Measurements from ENCODE around the gene KAT2A. TPM values are rescaled to one million over a fixed set of nuclear protein-coding genes. Genes with fewer than 3 reads are reported as not detected.

Gene KAT2A
- total RNA-seq, 4 donors from 2014 or later, result 13.8 to 31.1 (median 21.8) TPM

DNA sequence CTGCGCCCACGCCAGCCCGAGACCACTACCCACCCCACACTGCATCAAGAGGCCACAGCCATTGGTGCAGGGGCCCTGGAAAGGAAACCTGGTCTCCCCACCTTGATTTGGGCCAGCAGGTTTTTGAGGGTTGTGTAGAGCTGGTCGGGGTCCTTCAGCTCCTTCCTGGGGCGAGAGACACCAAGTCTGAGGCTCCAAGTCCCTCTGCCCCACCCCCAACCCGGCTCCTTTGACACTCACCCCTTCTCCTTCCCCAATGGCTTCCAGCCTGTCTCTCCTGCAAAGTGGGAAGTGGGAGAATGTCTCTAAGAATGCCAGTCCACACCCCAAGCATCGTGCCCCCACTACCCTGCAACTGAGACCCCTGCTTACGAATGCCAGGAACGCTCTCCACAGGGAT is 7.0 kb downstream of the KAT2A start:
- H3K4me1 ChIP-seq, result peaks cover 19 to 46% (median 34%) of the 10 kb centered on the region in 4 donors
- H3K9me3 ChIP-seq, result no peaks in the 10 kb centered on the region
- intact Hi-C loops (cut with DNase I), result no loop called here
- 92% methylated on average over 6 of the region's 9 CpGs for WGBS
- DNase-seq (ENCODE audit: extremely low spot score), result no peak
- H3K4me3 ChIP-seq, result no peak overlapping the region
- no peak for TF ChIP-seq POLR2AphosphoS5 (IDR thresholded peaks at IDR 0.05)
- no peak for TF ChIP-seq EP300 (IDR thresholded peaks at IDR 0.05)
- no peak for TF ChIP-seq POLR2A (IDR thresholded peaks at IDR 0.05; ENCODE audit: low read depth)
- TF ChIP-seq CTCF (IDR thresholded peaks at IDR 0.05), result no peak
- H3K27me3 ChIP-seq, result no peaks in the 10 kb centered on the region
- H3K36me3 ChIP-seq, result peaks cover 0 to 62% (median 43%) of the 10 kb centered on the region in 4 donors
- peak overlapping the region in 1 of 4 donors; percentile 87 for H3K27ac ChIP-seq (replicated peaks in 1 of 4)

GRCh38 chr17:42113293-42114069 is 7.7 kb downstream of the KAT2A start:
- peaks cover 19 to 46% (median 31%) of the 10 kb centered on the region in 4 donors for H3K4me1 ChIP-seq
- peak overlapping the region in 2 of 4 donors; percentile 60 to 67 for H3K4me3 ChIP-seq
- 91% methylated on average over 24 of the region's 28 CpGs for WGBS
- H3K27me3 ChIP-seq, result no peaks in the 10 kb centered on the region
- DNase-seq (ENCODE audit: extremely low spot score), result no peak
- H3K9me3 ChIP-seq, result no peaks in the 10 kb centered on the region
- intact Hi-C loops (cut with DNase I), result no loop called here
- H3K36me3 ChIP-seq, result peaks cover 0 to 62% (median 46%) of the 10 kb centered on the region in 4 donors
- peak overlapping the region; percentile 87 to 94 (median 90) for H3K27ac ChIP-seq (replicated peaks in 1 of 4)
- TF ChIP-seq EP300 (IDR thresholded peaks at IDR 0.05) (no peak), POLR2AphosphoS5 (IDR thresholded peaks at IDR 0.05) (no peak), POLR2A (IDR thresholded peaks at IDR 0.05; ENCODE audit: low read depth) (no peak), CTCF (IDR thresholded peaks at IDR 0.05) (no peak)

DNA sequence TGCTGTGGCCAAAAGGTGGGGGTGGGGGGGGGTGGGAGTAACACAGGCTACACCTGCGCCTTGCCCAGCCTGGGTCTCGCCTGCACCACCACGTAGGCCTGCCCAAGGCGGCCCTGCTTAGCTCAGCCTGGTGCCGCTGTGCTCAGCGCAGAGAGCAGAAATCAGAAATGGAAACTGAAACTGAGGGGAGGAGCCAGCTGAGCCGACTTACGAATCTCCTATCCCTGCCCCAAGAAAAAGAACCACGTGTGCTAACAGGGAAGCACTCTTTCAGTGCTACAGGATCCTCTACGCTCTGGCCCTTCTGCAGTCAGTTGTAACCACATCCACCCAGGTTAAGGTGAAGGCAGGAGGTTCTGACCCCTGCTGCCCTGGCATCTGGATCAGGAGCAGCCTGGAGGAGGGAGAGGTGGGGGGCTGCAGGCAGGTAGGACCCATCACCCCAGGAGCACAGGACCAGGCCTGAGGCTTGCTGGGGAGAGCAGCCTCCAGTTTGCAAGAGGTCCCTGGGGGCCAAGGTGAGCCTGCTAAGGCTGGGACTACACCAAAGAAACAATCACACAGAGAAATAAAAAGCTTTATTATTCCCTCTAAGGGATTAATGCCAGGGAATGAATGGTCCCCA is 8.5 kb downstream of the KAT2A start, which contains the start of gene DHX58:
Gene DHX58 (minus strand): TSS at position 163 of the 625 bp plus-strand sequence. CDS start 822 bp downstream, outside the sequence.
- intact Hi-C loops (cut with DNase I), result no loop called here
- 5% methylated on average over 9 of the region's 10 CpGs for WGBS
- peaks cover 0 to 62% (median 44%) of the 10 kb centered on the region in 4 donors for H3K36me3 ChIP-seq
- no peaks in the 10 kb centered on the region for H3K27me3 ChIP-seq
- DNase-seq (ENCODE audit: extremely low spot score), result peak; percentile 96
- H3K9me3 ChIP-seq, result no peaks in the 10 kb centered on the region
- peaks cover 19 to 52% (median 36%) of the 10 kb centered on the region in 4 donors for H3K4me1 ChIP-seq
- peak within 1 kb of the TSS; percentile 60 to 71 (median 66) for H3K4me3 ChIP-seq
- H3K27ac ChIP-seq (replicated peaks in 1 of 4), result peak within 1 kb of the TSS; percentile 87 to 94 (median 90)
- TF ChIP-seq POLR2A (IDR thresholded peaks at IDR 0.05; ENCODE audit: low read depth), result no peak
- no peak for TF ChIP-seq CTCF (IDR thresholded peaks at IDR 0.05)
- TF ChIP-seq POLR2AphosphoS5 (IDR thresholded peaks at IDR 0.05), result peak; percentile 84 to 90

GRCh38 chr17:42111871-42112551 is 9.2 kb downstream of the KAT2A start:
- intact Hi-C loops (cut with DNase I), result no loop called here
- no peak for TF ChIP-seq POLR2A (IDR thresholded peaks at IDR 0.05; ENCODE audit: low read depth)
- no peak for TF ChIP-seq CTCF (IDR thresholded peaks at IDR 0.05)
- TF ChIP-seq POLR2AphosphoS5 (IDR thresholded peaks at IDR 0.05), result no peak
- TF ChIP-seq EP300 (IDR thresholded peaks at IDR 0.05), result no peak
- peak overlapping the region; percentile 87 to 94 (median 90) for H3K27ac ChIP-seq (replicated peaks in 1 of 4)
- no peaks in the 10 kb centered on the region for H3K27me3 ChIP-seq
- WGBS, result 50% methylated on average over 2 of the region's 12 CpGs
- no peak for DNase-seq (ENCODE audit: extremely low spot score)
- peaks cover 19 to 53% (median 39%) of the 10 kb centered on the region in 4 donors for H3K4me1 ChIP-seq
- H3K36me3 ChIP-seq, result peaks cover 0 to 59% (median 37%) of the 10 kb centered on the region in 4 donors
- no peaks in the 10 kb centered on the region for H3K9me3 ChIP-seq
- H3K4me3 ChIP-seq, result peak overlapping the region; percentile 60 to 71 (median 66)
